Thyroid gland (tissue), 4 donors: ENCODE data around the gene MGMT.

ENCODE experiments used
- POLR2A ChIP-seq, 2 donors: fragments of 450-650 bp; IDR thresholded peaks; one replicate each; pipeline ENCODE4 v1.6.1; 2017; ENCODE audit warnings: antibody characterized with exemption in 2 of 2, mild to moderate bottlenecking in 2 of 2, moderate library complexity in 1 of 2
- TF ChIP-seq, protein P1 (sequence below), 6 experiments: fragments of 200-600 bp in 3 of 6; fragments of 450-650 bp in 3 of 6; sonication (generic) in 3 of 6; IDR thresholded peaks; one replicate each; pipeline ENCODE4 v1.5.1; 2016 to 2019; ENCODE audit warnings: antibody characterized with exemption in 6 of 6, mild to moderate bottlenecking in 2 of 6, inconsistent platforms in 1 of 6, moderate library complexity in 1 of 6

DNA sequence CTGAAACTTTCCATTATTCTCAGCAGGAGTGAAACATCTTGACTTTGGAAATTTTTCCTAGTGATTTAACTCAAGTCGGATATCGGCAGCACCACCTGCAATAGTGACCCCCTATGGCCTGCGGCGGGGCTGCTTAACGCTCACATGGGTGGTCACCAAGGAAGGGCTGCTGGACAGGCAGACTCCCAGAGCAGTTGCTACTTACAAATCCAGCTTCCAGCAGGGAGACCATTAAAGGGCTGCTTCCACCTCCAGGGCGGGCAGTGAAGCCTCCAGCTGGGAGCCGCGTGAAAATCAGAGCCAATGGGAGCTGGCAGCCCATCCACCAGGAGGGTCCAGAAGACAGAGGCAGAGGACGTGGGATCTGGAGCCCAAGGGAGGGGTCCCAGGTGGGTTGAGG is 122.5 kb downstream of the MGMT start:
- TF ChIP-seq, protein P1, sequence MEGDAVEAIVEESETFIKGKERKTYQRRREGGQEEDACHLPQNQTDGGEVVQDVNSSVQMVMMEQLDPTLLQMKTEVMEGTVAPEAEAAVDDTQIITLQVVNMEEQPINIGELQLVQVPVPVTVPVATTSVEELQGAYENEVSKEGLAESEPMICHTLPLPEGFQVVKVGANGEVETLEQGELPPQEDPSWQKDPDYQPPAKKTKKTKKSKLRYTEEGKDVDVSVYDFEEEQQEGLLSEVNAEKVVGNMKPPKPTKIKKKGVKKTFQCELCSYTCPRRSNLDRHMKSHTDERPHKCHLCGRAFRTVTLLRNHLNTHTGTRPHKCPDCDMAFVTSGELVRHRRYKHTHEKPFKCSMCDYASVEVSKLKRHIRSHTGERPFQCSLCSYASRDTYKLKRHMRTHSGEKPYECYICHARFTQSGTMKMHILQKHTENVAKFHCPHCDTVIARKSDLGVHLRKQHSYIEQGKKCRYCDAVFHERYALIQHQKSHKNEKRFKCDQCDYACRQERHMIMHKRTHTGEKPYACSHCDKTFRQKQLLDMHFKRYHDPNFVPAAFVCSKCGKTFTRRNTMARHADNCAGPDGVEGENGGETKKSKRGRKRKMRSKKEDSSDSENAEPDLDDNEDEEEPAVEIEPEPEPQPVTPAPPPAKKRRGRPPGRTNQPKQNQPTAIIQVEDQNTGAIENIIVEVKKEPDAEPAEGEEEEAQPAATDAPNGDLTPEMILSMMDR (IDR thresholded peaks at IDR 0.05): no peak
- no peak for TF ChIP-seq POLR2A (IDR thresholded peaks at IDR 0.05)
